ENCODE results near the gene CAMTA2.

CAMTA2 gene

GRCh38 chr17:5000237-5000639 lies 12.8 kb upstream of the CAMTA2 start:
- no peak for DNase-seq

GRCh38 chr17:4999430-5000093 lies 12.1 kb upstream of the CAMTA2 start:
- no peak for DNase-seq

GRCh38 chr17:4998732-4999429 lies 11.4 kb upstream of the CAMTA2 start:
- no peak for DNase-seq

DNA sequence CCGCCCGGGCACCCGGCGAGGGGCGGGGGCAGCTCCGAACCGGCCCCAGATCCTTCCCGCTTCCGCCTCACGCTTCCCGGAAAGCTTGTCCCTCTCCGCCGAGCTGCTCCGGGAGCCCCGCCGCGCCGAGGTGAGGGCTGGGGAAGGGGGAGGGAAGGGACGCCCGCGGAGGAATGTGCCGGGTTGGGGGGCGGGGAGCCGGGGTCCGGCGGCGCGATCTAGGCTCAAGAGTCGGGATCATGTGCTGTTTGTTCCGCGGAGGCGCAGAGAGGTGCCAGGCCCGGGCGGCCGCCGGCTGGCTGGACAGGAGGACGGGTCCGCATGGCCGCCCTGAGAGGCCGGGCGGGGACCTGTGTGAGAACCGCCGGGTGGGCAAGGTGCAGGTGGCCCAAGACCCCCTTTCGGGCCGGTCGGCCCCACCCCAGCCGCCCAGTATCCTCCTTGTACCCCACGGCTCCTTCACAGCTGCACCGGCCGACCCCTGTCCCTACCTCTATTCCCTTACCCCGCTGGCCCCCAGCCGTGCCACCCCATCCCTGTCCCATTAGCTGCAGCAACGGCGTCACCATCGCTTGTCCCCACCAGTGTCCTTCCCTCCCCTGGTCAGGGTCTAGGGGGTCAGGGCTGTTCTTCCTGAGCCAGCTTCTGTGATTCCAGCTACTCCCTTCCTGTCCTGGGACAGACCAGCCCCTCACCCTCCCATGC lies 10.7 kb upstream of the CAMTA2 start:
- no peak for DNase-seq

DNA sequence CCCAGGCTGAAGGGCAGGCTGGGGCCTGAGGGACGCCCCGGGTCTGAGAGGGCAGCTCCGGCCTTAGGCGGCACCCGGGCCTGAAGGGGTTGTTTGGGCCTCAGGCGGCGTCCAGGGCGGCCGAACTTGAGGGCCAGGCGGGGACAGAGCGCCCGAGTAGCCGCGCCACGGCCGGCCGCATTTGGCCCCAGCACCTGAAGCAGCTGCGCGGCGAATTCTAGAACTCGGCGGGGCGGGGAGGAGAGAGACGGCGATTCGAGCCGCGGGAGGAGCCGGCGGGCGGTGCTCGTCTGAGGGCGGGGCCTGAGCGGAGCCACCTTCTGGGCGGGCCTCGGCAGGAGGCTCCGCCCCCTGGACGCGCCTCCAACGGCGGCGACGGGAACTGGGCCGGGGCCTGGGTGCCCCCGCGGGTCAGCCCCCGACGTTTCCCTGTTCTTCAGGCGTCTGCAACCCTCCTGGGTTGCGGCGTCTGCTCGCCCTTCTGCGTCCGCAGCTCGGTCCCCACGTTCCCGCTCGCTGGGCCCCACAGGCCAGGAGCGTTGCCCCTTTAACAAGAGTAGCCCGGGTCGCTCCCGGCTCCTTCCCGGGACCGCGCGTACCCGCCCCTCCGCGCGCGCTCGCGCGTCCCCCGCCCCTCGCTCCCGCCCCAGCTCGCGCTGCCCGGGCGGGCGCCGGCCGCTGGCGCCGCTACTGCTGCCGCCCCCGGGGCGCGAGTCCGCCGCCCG lies 10.0 kb upstream of the CAMTA2 start, which contains the start of the genes INCA1 and KIF1C:
INCA1 (minus strand) TSS at position 221 of the 725 bp plus-strand sequence. CDS start 3,085 bp downstream, outside the sequence.
KIF1C (plus strand) TSS at position 649 of the 725 bp plus-strand sequence. CDS start 2,297 bp downstream, outside the sequence.
- DNase-seq, result peak; percentile 84

- DNase-seq, result no peak
Observed at GRCh38 chr17:4994081-4994595, 6.7 kb upstream of the CAMTA2 start.

DNA sequence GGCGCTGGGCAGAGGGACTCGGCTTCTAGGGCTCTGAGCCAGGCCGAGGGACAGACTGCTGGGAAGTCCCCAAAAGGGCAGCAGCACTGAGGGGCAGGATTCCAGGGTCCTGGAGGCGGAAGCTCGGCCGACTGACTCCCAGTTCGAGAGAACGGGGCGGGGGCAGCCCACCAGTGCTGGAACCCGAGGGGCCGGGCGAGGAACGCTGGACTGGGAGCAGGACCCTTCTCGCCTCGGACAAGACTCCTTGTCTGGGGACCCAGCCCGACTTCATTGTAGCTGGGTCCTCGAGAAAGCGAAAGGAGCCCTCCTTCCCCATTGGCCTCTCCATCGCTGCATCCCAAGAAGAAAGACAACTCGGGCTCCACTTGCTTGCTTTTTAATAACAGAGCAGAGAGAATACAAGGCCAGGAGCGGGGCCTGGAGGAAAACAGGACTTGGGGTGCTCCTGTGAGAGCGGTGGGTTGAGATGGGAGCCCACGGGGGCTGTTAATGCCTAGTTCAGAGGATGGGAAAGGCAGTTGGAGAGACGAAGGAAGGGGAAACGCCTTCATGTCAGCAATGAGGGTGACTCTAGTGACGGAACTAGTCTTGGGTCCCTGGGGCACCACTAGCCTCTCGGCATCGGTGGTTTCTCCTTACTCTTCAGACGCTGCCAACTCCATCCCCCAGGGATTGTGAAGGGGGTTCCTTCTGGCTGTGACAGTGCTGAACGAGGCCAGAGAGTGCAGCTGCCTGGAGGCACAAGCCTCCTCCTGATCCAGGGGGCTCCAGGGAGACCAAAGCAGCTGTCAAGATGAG lies 492 bp upstream of the CAMTA2 start:
- DNase-seq, result no peak

GRCh38 chr17:4986403-4986802 lies 1.1 kb downstream of the CAMTA2 start:
- no peak for DNase-seq

GRCh38 chr17:4982305-4982704 lies 5.2 kb downstream of the CAMTA2 start:
- no peak for DNase-seq

GRCh38 chr17:4980644-4981216 lies 6.7 kb downstream of the CAMTA2 start:
- peak; percentile 1 for DNase-seq

DNA sequence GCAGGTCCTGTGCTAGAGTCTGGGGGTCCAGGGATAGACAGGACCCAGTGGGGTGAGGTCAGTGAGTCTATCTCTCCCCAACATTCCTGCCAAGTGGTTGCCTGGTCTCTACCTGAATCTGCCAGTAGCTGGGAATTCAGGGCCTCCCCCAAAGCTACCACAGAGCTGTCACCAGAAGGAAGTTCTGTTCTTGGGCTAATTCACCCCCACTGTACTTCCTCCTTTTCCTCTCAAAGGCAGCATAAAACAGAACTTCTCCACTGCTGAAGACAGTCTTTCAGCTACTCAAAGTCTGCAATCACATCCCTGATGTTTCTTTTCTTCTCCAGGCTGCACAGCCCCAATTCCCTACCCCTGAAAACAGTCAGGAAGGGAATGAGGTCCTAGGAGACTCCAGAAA lies 8.7 kb downstream of the CAMTA2 start:
- DNase-seq, result no peak

- DNase-seq, result no peak
Observed at GRCh38 chr17:4974115-4974670, 13.3 kb downstream of the CAMTA2 start.

GRCh38 chr17:4973256-4974114 lies 14.0 kb downstream of the CAMTA2 start:
- DNase-seq, result no peak

GRCh38 chr17:4972752-4973151 lies 14.7 kb downstream of the CAMTA2 start:
- DNase-seq, result no peak

DNA sequence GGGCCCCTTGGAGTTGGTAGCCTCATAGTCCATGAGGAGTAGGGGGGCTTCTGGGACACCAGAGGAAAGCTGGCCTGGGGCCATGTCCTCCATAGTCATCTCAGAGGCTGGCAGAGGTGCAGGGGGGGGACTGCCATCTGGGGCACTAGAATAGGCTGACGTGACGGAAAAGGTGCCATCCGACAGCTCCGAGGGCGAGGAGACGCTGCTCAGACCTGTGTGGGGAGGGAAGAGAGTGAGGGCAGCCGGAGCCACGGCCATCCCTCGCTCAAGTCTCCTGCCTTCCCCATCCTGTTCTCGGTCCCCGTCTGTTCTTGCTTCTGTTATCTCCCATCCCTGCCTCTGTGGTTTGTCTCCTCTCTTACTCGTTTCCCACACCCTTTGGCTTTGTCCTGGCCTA lies 15.2 kb downstream of the CAMTA2 start:
- DNase-seq, result no peak

GRCh38 chr17:4971826-4972225 lies 15.6 kb downstream of the CAMTA2 start:
- no peak for DNase-seq

GRCh38 chr17:4970273-4970672 lies 17.2 kb downstream of the CAMTA2 start:
- no peak for DNase-seq

DNA sequence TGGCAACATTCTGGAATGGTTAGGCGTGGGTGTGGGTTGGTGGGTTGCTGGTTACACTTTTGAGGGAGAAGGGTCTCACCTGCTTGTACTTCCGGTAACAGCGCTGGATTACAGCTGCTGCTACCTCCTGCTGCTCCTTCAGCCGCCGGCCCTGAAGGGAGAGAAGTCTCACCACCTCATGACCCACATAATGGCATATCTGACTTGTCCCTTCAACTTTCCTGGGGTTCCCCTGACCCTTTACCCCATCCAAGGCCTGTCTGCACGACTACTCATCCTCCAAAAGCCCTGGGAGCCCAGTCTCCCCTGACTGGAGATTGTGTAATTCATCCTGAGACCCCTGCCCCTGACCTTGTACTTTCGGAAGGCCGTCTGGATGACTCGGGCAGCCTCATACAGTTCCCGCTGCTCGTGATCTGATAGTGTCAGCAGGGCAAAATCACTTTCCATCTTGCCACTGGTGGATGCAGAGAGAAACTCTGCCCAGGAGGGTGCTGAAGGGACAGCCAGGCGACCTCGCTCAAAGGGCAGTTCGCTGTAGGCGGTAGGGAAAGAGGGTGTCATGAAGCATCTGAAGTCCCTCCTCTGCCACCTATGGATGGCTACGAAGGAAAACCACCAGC lies 17.8 kb downstream of the CAMTA2 start:
- DNase-seq, result no peak

- no peak for DNase-seq
Observed at GRCh38 chr17:4969047-4969550, 18.4 kb downstream of the CAMTA2 start.

All from NCI-H1092 treated with DMSO at 0.1 percent for 48 hours (cell line).